ENCODE results near the gene PARP4. TPM values are rescaled to one million over a fixed set of nuclear protein-coding genes. Genes with fewer than 3 reads are reported as not detected.

PARP4 gene
- total and polyA plus RNA-seq, 2 experiments from 2014 or later = 12.9 to 32.9 TPM

DNA sequence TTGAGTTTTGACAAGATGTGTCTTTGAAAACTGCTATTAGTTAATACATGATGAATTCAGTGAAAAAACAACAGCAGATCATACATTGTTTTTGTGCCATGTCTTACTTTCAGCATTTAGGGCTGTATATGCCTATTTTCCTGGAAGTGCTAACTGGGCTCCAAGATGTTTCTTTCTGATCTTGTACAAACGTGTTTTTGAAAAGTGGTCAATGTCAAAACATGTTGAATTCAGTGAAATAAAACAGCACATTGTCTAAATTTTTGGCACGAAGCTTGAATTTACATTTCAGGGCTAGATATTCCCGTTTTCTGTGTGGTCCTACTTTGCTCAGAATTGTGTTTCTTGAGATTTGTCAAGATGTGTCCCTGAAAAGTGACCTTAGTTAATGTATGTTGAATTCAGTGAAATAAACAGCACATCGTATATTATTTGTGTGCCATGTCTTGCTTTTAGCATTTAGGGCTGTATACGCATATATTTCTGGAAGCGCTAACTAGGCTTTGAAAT is 14.7 kb upstream of the PARP4 start (continued):
- TF ChIP-seq, protein P1, sequence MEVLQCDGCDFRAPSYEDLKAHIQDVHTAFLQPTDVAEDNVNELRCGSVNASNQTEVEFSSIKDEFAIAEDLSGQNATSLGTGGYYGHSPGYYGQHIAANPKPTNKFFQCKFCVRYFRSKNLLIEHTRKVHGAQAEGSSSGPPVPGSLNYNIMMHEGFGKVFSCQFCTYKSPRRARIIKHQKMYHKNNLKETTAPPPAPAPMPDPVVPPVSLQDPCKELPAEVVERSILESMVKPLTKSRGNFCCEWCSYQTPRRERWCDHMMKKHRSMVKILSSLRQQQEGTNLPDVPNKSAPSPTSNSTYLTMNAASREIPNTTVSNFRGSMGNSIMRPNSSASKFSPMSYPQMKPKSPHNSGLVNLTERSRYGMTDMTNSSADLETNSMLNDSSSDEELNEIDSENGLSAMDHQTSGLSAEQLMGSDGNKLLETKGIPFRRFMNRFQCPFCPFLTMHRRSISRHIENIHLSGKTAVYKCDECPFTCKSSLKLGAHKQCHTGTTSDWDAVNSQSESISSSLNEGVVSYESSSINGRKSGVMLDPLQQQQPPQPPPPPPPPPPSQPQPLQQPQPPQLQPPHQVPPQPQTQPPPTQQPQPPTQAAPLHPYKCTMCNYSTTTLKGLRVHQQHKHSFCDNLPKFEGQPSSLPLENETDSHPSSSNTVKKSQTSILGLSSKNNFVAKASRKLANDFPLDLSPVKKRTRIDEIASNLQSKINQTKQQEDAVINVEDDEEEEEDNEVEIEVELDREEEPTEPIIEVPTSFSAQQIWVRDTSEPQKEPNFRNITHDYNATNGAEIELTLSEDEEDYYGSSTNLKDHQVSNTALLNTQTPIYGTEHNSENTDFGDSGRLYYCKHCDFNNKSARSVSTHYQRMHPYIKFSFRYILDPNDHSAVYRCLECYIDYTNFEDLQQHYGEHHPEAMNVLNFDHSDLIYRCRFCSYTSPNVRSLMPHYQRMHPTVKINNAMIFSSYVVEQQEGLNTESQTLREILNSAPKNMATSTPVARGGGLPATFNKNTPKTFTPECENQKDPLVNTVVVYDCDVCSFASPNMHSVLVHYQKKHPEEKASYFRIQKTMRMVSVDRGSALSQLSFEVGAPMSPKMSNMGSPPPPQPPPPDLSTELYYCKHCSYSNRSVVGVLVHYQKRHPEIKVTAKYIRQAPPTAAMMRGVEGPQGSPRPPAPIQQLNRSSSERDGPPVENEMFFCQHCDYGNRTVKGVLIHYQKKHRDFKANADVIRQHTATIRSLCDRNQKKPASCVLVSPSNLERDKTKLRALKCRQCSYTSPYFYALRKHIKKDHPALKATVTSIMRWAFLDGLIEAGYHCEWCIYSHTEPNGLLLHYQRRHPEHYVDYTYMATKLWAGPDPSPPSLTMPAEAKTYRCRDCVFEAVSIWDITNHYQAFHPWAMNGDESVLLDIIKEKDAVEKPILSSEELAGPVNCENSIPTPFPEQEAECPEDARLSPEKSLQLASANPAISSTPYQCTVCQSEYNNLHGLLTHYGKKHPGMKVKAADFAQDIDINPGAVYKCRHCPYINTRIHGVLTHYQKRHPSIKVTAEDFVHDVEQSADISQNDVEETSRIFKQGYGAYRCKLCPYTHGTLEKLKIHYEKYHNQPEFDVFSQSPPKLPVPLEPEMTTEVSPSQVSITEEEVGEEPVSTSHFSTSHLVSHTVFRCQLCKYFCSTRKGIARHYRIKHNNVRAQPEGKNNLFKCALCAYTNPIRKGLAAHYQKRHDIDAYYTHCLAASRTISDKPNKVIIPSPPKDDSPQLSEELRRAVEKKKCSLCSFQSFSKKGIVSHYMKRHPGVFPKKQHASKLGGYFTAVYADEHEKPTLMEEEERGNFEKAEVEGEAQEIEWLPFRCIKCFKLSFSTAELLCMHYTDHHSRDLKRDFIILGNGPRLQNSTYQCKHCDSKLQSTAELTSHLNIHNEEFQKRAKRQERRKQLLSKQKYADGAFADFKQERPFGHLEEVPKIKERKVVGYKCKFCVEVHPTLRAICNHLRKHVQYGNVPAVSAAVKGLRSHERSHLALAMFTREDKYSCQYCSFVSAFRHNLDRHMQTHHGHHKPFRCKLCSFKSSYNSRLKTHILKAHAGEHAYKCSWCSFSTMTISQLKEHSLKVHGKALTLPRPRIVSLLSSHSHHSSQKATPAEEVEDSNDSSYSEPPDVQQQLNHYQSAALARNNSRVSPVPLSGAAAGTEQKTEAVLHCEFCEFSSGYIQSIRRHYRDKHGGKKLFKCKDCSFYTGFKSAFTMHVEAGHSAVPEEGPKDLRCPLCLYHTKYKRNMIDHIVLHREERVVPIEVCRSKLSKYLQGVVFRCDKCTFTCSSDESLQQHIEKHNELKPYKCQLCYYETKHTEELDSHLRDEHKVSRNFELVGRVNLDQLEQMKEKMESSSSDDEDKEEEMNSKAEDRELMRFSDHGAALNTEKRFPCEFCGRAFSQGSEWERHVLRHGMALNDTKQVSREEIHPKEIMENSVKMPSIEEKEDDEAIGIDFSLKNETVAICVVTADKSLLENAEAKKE (CRISPR knock-in tag; IDR thresholded peaks at IDR 0.05) = no peak
- no peak for TF ChIP-seq ZNF331 (CRISPR knock-in tag; IDR thresholded peaks at IDR 0.05; ENCODE audit: low read depth)
- no peak for TF ChIP-seq NANOG (IDR thresholded peaks at IDR 0.05; ENCODE audit: borderline replicate concordance)

DNA sequence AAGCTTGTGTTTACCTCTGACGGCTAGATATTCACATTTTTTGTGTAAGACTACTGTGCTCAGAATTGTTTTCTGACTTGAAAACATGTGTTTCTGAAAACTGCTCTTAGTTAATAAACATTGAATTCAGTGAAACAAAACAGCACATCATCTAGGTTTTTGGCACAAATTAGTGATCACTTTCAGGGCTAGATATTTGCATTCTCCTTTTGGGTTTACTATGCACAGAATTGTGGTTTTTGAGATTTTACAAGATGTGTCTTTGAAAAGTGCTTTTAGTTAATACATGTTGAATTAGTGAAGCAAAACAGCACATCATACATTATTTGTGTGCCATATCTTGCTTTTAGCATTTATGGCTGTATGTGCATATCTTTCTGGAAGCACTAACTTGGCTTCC is 8.2 kb upstream of the PARP4 start:
- H3F3A ChIP-seq (replicated peaks; ENCODE audit: low read depth) = no peaks in the 10 kb centered on the region
- Mint-ChIP-seq H3K27me3 (ENCODE audit: insufficient read depth, low read depth, poor library complexity) (no peaks in the 10 kb centered on the region), H3K9me3 (no peaks in the 10 kb centered on the region), H3K27ac (no peak overlapping the region), H3K4me3 (no peak overlapping the region), H3K4me1 (no peaks in the 10 kb centered on the region), H3K36me3 (ENCODE audit: low read depth) (no peaks in the 10 kb centered on the region)
- no peak overlapping the region for H3K4me3 ChIP-seq
- TF ChIP-seq EZH2phosphoT487 (IDR thresholded peaks at IDR 0.05; ENCODE audit: unreplicated experiment) (no peak), NANOG (IDR thresholded peaks at IDR 0.05; ENCODE audit: borderline replicate concordance) (no peak), ZNF331 (CRISPR knock-in tag; IDR thresholded peaks at IDR 0.05; ENCODE audit: low read depth) (no peak)
- TF ChIP-seq, protein P2, sequence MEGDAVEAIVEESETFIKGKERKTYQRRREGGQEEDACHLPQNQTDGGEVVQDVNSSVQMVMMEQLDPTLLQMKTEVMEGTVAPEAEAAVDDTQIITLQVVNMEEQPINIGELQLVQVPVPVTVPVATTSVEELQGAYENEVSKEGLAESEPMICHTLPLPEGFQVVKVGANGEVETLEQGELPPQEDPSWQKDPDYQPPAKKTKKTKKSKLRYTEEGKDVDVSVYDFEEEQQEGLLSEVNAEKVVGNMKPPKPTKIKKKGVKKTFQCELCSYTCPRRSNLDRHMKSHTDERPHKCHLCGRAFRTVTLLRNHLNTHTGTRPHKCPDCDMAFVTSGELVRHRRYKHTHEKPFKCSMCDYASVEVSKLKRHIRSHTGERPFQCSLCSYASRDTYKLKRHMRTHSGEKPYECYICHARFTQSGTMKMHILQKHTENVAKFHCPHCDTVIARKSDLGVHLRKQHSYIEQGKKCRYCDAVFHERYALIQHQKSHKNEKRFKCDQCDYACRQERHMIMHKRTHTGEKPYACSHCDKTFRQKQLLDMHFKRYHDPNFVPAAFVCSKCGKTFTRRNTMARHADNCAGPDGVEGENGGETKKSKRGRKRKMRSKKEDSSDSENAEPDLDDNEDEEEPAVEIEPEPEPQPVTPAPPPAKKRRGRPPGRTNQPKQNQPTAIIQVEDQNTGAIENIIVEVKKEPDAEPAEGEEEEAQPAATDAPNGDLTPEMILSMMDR (conservative IDR thresholded peaks at IDR 0.05; ENCODE audit: low read depth in 2 of 2) = no peak
- no peak overlapping the region for H2AFZ ChIP-seq
- no peak for ATAC-seq
- H3K9me2 ChIP-seq (ENCODE audit: insufficient read depth) = no peaks in the 10 kb centered on the region
- no peaks in the 10 kb centered on the region for H3K4me1 ChIP-seq (ENCODE audit: insufficient read depth)
- no peak overlapping the region for H3K27ac ChIP-seq (ENCODE audit: low read depth)
- no peaks in the 10 kb centered on the region for H3K79me2 ChIP-seq (replicated peaks; ENCODE audit: insufficient read depth)
- H3K4me2 ChIP-seq = no peak overlapping the region
- H4K20me1 ChIP-seq (replicated peaks; ENCODE audit: insufficient read depth) = no peaks in the 10 kb centered on the region
- no peak for DNase-seq (ENCODE audit: low spot score)
- H3K36me3 ChIP-seq (ENCODE audit: insufficient read depth) = no peaks in the 10 kb centered on the region
- no peaks in the 10 kb centered on the region for H3K27me3 ChIP-seq (ENCODE audit: insufficient read depth)
